H9 (cell line): ENCODE results near the gene HSPB2. TPM values are rescaled to one million over a fixed set of nuclear protein-coding genes. Genes with fewer than 3 reads are reported as not detected.

Source experiments
- DNase-seq: peaks from one replicate; pipeline ENCODE4 v3.0.0-alpha.2; 2017
- H2AFZ ChIP-seq: one replicate; pipeline ENCODE4 v1.6.1; 2013; ENCODE audit warnings: mild to moderate bottlenecking, low read length, control low read depth, moderate library complexity
- H2AK5ac ChIP-seq: 2 replicates; pipeline ENCODE4 v1.6.1; 2013; ENCODE audit warnings: low read length, control low read depth, mixed read lengths; ENCODE audit not compliant: insufficient read length
- H2BK120ac ChIP-seq: one replicate; pipeline ENCODE4 v1.6.1; 2013; ENCODE audit warnings: low read depth, mild to moderate bottlenecking, low read length, control low read depth, inconsistent platforms; ENCODE audit not compliant: poor library complexity, severe bottlenecking
- H2BK12ac ChIP-seq: 2 replicates; pipeline ENCODE4 v1.6.1; 2013; ENCODE audit warnings: low read length, control low read depth, mixed read lengths, low read depth; ENCODE audit not compliant: insufficient read length
- H2BK15ac ChIP-seq: 2 replicates; pipeline ENCODE4 v1.6.1; 2013; ENCODE audit warnings: low read depth, low read length, control low read depth
- H2BK20ac ChIP-seq: one replicate; pipeline ENCODE4 v1.6.1; 2013; ENCODE audit warnings: low read depth, mild to moderate bottlenecking, low read length, control low read depth, inconsistent platforms; ENCODE audit not compliant: poor library complexity, severe bottlenecking
- H2BK5ac ChIP-seq: 2 replicates; pipeline ENCODE4 v1.6.1; 2013; ENCODE audit warnings: low read length, control low read depth, mixed read lengths; ENCODE audit not compliant: insufficient read length
- H3K14ac ChIP-seq: 2 replicates; pipeline ENCODE4 v1.6.1; 2013; ENCODE audit warnings: low read length, control low read depth; ENCODE audit not compliant: insufficient read depth
- H3K18ac ChIP-seq: 2 replicates; pipeline ENCODE4 v1.6.1; 2013; ENCODE audit warnings: low read depth, mild to moderate bottlenecking, mixed read lengths, low read length, control low read depth; ENCODE audit not compliant: insufficient read length
- H3K23ac ChIP-seq: 2 replicates; pipeline ENCODE4 v1.6.1; 2013; ENCODE audit warnings: low read length, control low read depth, mixed read lengths, low read depth; ENCODE audit not compliant: insufficient read length
- H3K23me2 ChIP-seq: 2 replicates; pipeline ENCODE4 v1.6.1; 2013; ENCODE audit warnings: low read depth, mild to moderate bottlenecking, mixed read lengths, low read length, control low read depth; ENCODE audit not compliant: insufficient read length, poor library complexity, severe bottlenecking
- H3K27ac ChIP-seq: 2 replicates; pipeline ENCODE4 v1.5.1; 2013; ENCODE audit warnings: low read length, control low read depth, mixed read lengths, low read depth; ENCODE audit not compliant: insufficient read length
- H3K27me3 ChIP-seq: 2 replicates; pipeline ENCODE4 v1.6.1; 2013; ENCODE audit warnings: low read length, control low read depth, inconsistent platforms; ENCODE audit not compliant: insufficient read depth
- H3K4ac ChIP-seq: 2 replicates; pipeline ENCODE4 v1.6.1; 2013; ENCODE audit warnings: low read depth, mild to moderate bottlenecking, control low read depth, inconsistent platforms, low read length, moderate library complexity
- H3K4me1 ChIP-seq: 2 replicates; pipeline ENCODE4 v1.6.1; 2013; ENCODE audit warnings: low read length, control low read depth, inconsistent platforms; ENCODE audit not compliant: insufficient read depth
- H3K4me2 ChIP-seq: 2 replicates; pipeline ENCODE4 v1.6.1; 2013; ENCODE audit warnings: low read length, control low read depth, mixed read lengths; ENCODE audit not compliant: insufficient read length, insufficient read depth
- H3K56ac ChIP-seq: 2 replicates; pipeline ENCODE4 v1.6.1; 2013; ENCODE audit warnings: low read depth, mild to moderate bottlenecking, mixed read lengths, low read length, control low read depth; ENCODE audit not compliant: insufficient read length
- H3K79me1 ChIP-seq: 2 replicates; pipeline ENCODE4 v1.6.1; 2013; ENCODE audit warnings: low read depth, mild to moderate bottlenecking, moderate library complexity, low read length, control low read depth, inconsistent platforms; ENCODE audit not compliant: insufficient read depth, poor library complexity, severe bottlenecking
- H3K79me2 ChIP-seq: 2 replicates; pipeline ENCODE4 v1.6.1; 2013; ENCODE audit warnings: low read length, control low read depth, inconsistent platforms; ENCODE audit not compliant: insufficient read depth
- H3K9ac ChIP-seq: 2 replicates; pipeline ENCODE4 v1.6.1; 2013; ENCODE audit warnings: low read length, control low read depth, mixed read lengths; ENCODE audit not compliant: insufficient read length; ENCODE audit errors: extremely low read depth
- H3K9me3 ChIP-seq: one replicate; pipeline ENCODE4 v1.6.1; 2013; ENCODE audit warnings: low read depth, low read length, inconsistent platforms; ENCODE audit not compliant: control insufficient read depth
- H3T11ph ChIP-seq: one replicate; pipeline ENCODE4 v1.6.1; 2013; ENCODE audit warnings: mild to moderate bottlenecking, low read length, control low read depth, inconsistent platforms
- H4K20me1 ChIP-seq: one replicate; pipeline ENCODE4 v1.6.1; 2013; ENCODE audit not compliant: control insufficient read depth, insufficient read length, insufficient read depth
- H4K5ac ChIP-seq: 2 replicates; pipeline ENCODE4 v1.6.1; 2013; ENCODE audit warnings: low read depth, mild to moderate bottlenecking, mixed read lengths, low read length, control low read depth; ENCODE audit not compliant: insufficient read length
- H4K8ac ChIP-seq: replicated peaks from 2 replicates; pipeline ENCODE4 v1.6.1; 2013; ENCODE audit warnings: low read length, control low read depth, mixed read lengths, low read depth; ENCODE audit not compliant: insufficient read length
- H4K91ac ChIP-seq: 2 replicates; pipeline ENCODE4 v1.6.1; 2013; ENCODE audit warnings: low read depth, mild to moderate bottlenecking, moderate library complexity, mixed read lengths, low read length, control low read depth; ENCODE audit not compliant: insufficient read length
- H3K27ac Mint-ChIP-seq, 3 experiments: 2 replicates in 2 of 3; 3 replicates in 1 of 3; pipeline ENCODE4 v1.8.0; 2020 to 2021; ENCODE audit warnings: mixed read lengths in 3 of 3, mild to moderate bottlenecking in 1 of 3, moderate library complexity in 1 of 3
- H3K27me3 Mint-ChIP-seq: 2 replicates; pipeline ENCODE4 v1.8.0; 2021; ENCODE audit warnings: low read depth, mild to moderate bottlenecking, moderate library complexity, mixed read lengths
- H3K36me3 Mint-ChIP-seq, 3 experiments: 2 replicates in 2 of 3; 3 replicates in 1 of 3; pipeline ENCODE4 v1.8.0; 2020 to 2021; ENCODE audit warnings: low read depth in 3 of 3, mixed read lengths in 3 of 3; ENCODE audit not compliant: insufficient read depth in 1 of 3
- H3K4me1 Mint-ChIP-seq, 2 experiments: 2 replicates each; pipeline ENCODE4 v1.8.0; 2020; ENCODE audit warnings: mixed read lengths in 2 of 2
- H3K4me3 Mint-ChIP-seq, 2 experiments: 2 replicates in 1 of 2; 3 replicates in 1 of 2; pipeline ENCODE4 v1.8.0; 2020 to 2021; ENCODE audit warnings: mild to moderate bottlenecking in 2 of 2, mixed read lengths in 2 of 2, moderate library complexity in 1 of 2
- H3K9me3 Mint-ChIP-seq, 2 experiments: 2 replicates in 1 of 2; 3 replicates in 1 of 2; pipeline ENCODE4 v1.8.0; 2020; ENCODE audit warnings: mild to moderate bottlenecking in 2 of 2, mixed read lengths in 2 of 2, moderate library complexity in 1 of 2
- WGBS: extraction: QIAGEN DNeasy Blood & Tissue Kit; methylation state at CpG from one replicate; pipeline ENCODE4 v1.1.7; 2013; ENCODE audit warnings: missing lambda C conversion rate, low lambda C conversion rate, mixed read lengths; ENCODE audit not compliant: insufficient read length; ENCODE audit errors: extremely low coverage; 5-methylcytosine and 5-hydroxymethylcytosine counted together
- total RNA-seq: library from RNA; stranded (reverse); gene quantifications from 2 replicates; pipeline ENCODE4 v1.2.1, GENCODE V29; 2021
- TF ChIP-seq, protein P1 (sequence below): fragments of 200-600 bp; sonication (generic); conservative IDR thresholded peaks from 3 replicates; pipeline ENCODE4 v1.8.0; 2021; ENCODE audit warnings: antibody characterized with exemption, mild to moderate bottlenecking

HSPB2 gene
- total RNA-seq, 1 experiment from 2014 or later = 0.22 TPM

DNA sequence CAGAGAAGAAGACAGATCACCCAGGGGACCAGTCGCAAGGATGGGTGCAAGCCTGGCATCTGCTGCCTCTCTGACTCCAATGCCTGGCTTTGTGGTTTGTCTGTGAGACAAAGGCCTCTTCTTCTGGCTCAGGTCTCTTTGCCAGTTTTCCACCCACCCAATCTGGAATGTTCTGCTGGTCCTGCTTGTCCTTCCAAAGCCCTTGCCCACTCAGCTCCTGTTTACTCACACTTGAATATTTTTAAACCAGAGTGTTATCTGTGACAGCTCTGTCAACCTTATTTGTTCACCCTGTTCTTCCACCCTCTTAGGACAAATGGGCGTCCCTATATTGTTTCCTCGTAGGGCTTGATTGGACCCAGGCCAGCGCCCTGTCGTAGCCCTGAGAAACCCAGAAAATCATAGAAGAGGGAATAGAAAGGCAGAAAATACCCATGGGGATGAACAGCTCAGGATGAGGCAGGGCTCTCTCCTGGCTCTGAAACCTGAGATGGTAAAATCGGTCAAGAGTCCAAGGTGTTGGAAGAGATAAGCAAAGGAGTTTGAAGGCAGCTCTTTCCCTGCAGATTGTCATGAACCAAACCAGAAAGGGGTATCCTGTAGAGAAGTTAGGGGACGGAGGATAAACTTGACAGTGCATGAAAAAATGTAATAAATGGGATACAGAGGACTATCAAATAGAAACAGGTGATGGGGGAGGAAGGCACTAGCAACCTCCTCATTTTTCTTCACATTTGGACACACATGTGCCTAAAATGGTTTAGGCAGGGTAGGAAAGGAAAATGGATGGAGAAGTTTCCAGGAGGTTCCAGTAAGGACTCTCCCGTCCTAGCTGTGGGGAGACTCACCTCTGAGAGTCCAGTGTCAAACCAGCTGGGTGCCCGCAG lies 1.6 kb upstream of the HSPB2 start:
- no peak for DNase-seq
- Histone ChIP-seq H4K91ac (no peak overlapping the region), H3K79me2 (no peaks in the 10 kb centered on the region), H4K20me1 (no peaks in the 10 kb centered on the region), H3K23ac (no peak overlapping the region), H3K56ac (no peak overlapping the region), H4K8ac (no peak overlapping the region), H2BK15ac (no peak overlapping the region), H2AFZ (no peak overlapping the region), H3K27me3 (no peaks in the 10 kb centered on the region), H3K4ac (no peak overlapping the region), H4K5ac (no peak overlapping the region), H3K9ac (no peak overlapping the region), H2BK20ac (no peak overlapping the region), H2BK12ac (no peak overlapping the region), H3K18ac (no peak overlapping the region), H3K79me1 (no peaks in the 10 kb centered on the region), H2BK120ac (no peak overlapping the region), H3K23me2 (no peaks in the 10 kb centered on the region), H3T11ph (no peak overlapping the region), H2AK5ac (no peak overlapping the region), H2BK5ac (no peak overlapping the region), H3K9me3 (no peaks in the 10 kb centered on the region), H3K4me1 (0 out of 2 replicates have a peak, but pooled peaks cover 2% of the 10 kb centered on the region), H3K14ac (no peak overlapping the region), H3K4me2 (no peak overlapping the region), H3K27ac (no peak overlapping the region)
- no peaks in the 10 kb centered on the region for H3K27me3 Mint-ChIP-seq
- TF ChIP-seq, protein P1, sequence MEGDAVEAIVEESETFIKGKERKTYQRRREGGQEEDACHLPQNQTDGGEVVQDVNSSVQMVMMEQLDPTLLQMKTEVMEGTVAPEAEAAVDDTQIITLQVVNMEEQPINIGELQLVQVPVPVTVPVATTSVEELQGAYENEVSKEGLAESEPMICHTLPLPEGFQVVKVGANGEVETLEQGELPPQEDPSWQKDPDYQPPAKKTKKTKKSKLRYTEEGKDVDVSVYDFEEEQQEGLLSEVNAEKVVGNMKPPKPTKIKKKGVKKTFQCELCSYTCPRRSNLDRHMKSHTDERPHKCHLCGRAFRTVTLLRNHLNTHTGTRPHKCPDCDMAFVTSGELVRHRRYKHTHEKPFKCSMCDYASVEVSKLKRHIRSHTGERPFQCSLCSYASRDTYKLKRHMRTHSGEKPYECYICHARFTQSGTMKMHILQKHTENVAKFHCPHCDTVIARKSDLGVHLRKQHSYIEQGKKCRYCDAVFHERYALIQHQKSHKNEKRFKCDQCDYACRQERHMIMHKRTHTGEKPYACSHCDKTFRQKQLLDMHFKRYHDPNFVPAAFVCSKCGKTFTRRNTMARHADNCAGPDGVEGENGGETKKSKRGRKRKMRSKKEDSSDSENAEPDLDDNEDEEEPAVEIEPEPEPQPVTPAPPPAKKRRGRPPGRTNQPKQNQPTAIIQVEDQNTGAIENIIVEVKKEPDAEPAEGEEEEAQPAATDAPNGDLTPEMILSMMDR = no peak
- no peaks in the 10 kb centered on the region for H3K9me3 Mint-ChIP-seq
- H3K36me3 Mint-ChIP-seq = no peaks in the 10 kb centered on the region
- no CpG with 5 or more reads among the region's 9 CpGs for WGBS
- H3K4me3 Mint-ChIP-seq = no peak overlapping the region; a peak in 1 of 5 replicates
- peaks cover 16 to 31% of the 10 kb centered on the region in 2 experiments for H3K4me1 Mint-ChIP-seq
- H3K27ac Mint-ChIP-seq = no peak overlapping the region; a peak in 1 of 7 replicates
